SIG-M5 treated with dmso at 0.1 percent for 504 hours (cell line): ENCODE measurements around the gene ENTPD6.

Experiments
- DNase-seq: peaks from one replicate; lab custom pipeline; 2025; ENCODE audit not compliant: unreplicated experiment; lab: John Stamatoyannopoulos, UW

Gene ENTPD6

DNA sequence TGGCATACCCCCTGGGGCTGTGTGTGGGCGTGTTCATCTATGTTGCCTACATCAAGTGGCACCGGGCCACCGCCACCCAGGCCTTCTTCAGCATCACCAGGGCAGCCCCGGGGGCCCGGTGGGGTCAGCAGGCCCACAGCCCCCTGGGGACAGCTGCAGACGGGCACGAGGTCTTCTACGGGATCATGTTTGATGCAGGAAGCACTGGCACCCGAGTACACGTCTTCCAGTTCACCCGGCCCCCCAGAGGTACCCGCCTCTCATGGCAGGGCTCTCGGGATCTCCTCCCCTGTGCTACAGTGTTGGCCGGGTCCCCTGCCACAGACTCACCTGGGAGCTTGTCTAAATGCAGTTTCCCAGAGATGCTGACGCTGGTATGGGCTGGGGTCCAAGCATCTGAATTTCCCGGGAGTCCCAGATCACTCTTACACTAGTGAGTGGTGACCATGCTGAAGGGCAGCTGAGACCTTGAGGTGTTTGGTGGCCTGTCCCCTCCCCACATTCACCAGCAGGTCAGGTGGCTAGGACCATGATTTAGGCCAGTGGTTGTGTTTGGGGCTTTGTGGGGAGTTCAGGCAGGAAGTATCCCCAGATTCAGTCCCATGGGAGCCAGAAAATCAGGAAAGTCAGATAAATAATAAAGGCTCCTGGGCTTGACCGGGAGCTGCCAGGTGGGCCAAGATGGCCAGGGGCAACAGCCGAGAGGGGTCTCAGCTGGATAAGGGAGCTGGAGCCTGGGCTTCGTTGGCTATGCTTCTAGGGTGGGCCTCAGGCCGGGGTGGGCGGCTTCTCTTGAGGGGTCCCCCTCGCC lies 11.8 kb downstream of the ENTPD6 start:
- no peak for DNase-seq

GRCh38 chr20:25207960-25208534 lies 12.5 kb downstream of the ENTPD6 start:
- no peak for DNase-seq

DNA sequence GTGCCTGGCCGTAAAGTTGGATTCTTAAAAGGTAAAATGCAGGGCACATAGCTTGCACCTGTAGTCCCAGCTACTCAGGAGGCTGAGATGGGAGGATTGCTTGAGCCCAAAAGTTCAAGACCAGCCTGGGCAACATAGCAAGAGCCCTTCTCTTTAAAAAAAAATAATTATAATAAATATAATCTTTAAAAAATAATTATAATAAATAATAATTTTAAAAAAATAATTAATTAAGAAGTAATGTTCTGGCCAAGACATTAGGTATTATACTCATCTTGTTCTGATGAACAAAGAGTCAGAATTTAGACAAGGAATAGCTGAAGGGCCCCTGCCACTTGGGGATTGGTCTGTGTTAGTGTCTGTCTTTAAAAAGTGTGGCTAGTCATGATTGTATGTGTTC lies 13.9 kb downstream of the ENTPD6 start:
- DNase-seq: no peak

DNA sequence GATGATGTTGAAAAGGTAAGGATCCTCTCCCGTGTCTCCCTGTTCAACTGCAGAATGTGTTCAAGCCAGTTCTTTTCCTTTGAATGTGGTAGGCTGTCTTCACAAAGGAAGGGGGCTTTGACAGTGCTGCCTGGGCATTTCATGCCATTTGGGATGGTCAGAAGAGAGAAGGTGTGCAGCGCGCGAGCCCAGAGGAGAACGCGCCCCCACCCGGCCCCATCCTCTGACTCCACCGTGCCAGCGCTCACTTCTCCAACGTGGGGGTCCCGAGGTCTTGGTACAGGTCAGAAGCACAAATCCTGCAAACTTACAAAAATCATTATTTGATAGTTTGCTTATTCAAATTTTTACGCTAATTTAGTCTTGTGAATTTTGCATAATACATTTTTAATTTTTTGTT lies 14.4 kb downstream of the ENTPD6 start:
- DNase-seq: no peak

DNA sequence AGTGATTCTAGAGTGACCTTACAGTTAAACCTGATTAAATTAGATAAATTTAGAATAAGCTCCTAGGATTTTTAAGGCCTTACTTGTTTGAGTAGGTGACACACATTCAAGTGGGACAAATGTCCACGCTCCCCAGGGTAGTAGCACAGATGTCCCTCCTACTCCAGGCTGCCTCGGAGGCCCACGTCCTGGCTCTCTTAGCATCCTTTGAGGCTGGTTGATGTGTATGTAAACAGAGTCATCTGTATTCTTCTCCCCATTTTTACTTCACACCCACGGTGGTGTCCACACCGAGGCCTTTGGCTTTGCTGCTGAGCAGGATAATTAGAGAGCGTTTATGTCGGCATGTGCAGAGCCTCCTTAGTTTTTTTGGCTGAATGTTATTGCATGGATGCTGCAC lies 15.8 kb downstream of the ENTPD6 start:
- DNase-seq: no peak

DNA sequence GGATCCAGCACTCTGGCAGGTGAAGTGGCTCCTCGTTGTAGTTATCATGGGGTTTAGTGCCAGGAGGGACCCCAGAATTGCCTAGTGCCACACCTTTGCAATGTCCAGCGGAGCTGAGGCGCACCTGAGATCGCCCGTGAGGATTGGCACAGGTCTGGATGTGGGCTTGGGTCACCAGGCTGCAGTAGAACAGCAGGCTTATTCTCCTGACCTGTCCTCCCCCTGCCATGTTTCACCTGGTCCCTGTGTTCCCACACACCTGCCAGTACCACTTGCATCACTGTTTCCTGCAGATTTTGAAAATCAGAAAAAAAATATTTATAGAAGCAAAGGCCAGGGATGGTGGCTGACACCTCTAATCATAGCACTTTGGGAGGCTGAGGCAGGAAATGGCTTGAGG lies 16.7 kb downstream of the ENTPD6 start:
- DNase-seq: no peak

GRCh38 chr20:25213566-25214425 lies 18.3 kb downstream of the ENTPD6 start:
- DNase-seq: no peak

DNA sequence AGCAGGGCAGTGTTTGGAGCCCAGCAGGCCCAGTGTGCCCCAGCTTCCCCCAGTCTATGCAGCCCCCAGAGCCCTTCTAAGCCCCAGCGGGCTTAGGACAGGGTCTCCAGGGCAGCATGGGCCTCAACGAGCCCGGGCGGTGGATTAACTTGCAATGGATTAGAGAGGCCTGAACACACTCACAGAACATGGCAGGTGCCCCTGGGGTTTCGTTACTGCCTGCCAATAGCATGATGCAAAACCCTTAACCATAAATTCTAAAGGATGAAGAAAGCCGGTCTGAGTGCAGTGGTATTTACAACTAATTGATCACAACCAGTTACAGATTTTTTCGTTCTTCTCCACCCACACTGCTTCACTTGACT lies 18.9 kb downstream of the ENTPD6 start:
- DNase-seq: no peak

- DNase-seq: no peak
These were observed 19.3 kb downstream of the ENTPD6 start for GRCh38 chr20:25214819-25215218.

GRCh38 chr20:25215521-25215920 lies 20.0 kb downstream of the ENTPD6 start:
- DNase-seq: no peak

GRCh38 chr20:25216199-25216945 lies 20.9 kb downstream of the ENTPD6 start:
- DNase-seq: no peak

DNA sequence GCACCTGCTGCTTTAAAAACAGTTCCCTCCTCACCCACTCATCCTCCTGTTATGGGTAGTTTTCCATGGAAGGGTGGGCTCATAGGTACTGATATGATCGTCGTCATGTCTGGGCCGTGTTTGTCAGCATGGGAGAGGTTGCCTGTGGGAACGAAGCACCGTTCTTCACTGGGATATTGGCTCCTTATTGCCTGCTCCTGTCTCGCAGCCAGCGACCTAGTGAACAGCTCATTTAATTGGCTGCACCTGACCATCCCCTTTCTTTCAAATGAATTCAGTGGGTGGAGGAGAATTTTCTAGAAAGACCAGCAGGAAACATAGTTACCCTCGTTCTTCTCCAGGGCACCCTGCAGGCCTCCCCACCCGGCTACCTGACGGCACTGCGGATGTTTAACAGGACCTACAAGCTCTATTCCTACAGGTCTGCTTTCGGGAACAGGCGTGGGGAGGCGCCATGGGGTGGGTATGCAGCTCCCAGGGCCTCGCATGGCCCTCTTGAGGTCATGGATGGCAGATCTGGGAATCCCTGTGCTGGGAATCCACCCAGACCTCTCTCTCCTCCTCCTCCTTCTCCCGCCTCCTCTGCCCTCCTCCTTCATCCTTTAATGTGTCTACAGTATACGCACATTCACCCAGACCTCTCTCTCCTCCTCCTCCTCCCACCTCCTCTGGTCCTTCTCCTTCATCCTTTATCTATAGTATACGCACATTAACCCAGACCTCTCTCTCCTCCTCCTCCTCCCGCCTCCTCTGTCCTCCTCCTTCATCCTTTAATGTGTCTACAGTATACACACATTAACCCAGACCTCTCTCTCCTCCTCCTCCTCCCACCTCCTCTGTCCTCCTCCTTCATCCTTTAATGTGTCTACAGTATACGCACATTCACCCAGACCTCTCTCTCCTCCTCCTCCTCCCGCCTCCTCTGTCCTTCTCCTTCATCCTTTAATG lies 21.9 kb downstream of the ENTPD6 start:
- no peak for DNase-seq

- no peak for DNase-seq
These were observed 22.6 kb downstream of the ENTPD6 start for GRCh38 chr20:25218109-25218486.

DNA sequence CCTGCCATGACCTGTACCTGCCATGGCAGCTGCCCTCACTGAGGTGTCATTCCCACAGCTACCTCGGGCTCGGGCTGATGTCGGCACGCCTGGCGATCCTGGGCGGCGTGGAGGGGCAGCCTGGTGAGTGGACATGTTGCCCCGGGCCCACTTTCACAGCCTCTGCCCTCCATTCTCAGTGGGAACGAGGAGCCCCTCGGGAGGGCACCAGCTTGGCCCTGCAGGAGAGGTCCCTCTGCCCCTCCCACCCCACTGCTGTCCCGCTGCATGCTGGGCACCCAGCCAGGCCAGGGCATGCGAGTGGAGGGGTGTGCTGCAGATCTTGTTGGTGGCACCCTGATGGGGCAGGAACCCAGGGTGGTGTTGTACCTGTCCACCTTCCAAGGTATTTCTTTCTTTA lies 23.0 kb downstream of the ENTPD6 start:
- DNase-seq: no peak

GRCh38 chr20:25219365-25219764 lies 23.9 kb downstream of the ENTPD6 start:
- DNase-seq: no peak

GRCh38 chr20:25220021-25220730 lies 24.7 kb downstream of the ENTPD6 start:
- no peak for DNase-seq

DNA sequence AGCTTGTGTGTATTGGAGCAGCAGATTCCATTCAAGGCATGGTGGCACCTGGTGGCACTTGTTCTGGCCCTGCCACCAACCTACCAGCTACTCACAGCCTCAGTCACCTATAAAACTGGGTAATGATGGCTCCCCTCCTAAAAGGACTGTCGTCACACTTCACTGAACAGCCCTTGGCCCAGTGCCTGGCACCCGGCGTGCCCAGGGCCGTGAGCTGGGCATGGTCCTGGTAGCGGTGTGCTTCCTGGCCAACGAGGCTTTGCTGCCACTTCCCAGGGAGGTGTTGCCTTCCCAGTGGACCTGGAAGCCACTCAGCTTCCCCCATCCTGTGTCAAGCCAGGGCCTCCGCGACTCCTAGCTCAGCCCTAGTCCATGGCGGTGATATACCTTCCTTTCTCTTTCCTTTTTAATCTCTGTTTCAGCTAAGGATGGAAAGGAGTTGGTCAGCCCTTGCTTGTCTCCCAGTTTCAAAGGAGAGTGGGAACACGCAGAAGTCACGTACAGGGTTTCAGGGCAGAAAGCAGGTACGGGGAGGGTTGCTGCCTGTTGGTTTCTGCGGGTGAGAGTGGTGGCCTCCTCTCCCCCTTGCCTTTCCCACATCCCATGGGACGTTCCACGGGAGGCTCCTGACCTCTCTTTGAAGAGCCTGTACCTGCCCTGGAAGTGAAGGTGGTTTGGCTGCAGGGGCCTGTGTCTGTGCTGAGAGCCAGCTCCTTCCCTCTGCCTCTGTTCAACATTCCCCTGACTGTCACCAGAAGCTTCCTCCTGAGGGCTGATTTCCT lies 25.5 kb downstream of the ENTPD6 start:
- no peak for DNase-seq

- no peak for DNase-seq
These were observed 26.3 kb downstream of the ENTPD6 start for GRCh38 chr20:25221592-25222460.
